DND-41 (cell line): ENCODE measurements around the gene CCDC66.
"Not testable (repeated sequence)": the region's sequence is repeated elsewhere in the genome, so short reads cannot be mapped to it uniquely, and the experiment has no call there.

Experiments
- ATAC-seq: fragments of 200-7000 bp; cut with Tn5 transposase; 3 replicates; pipeline ENCODE4 v1.9.1; 2021; ENCODE audit warnings: low read depth; ENCODE audit not compliant: insufficient read depth
- DNase-seq: peaks from one replicate; pipeline ENCODE4 v3.0.0-alpha.2; 2020
- H2AFZ ChIP-seq: 2 replicates; pipeline ENCODE4 v1.6.0; 2012; ENCODE audit warnings: low read depth, low read length
- H3K27ac ChIP-seq: 2 replicates; pipeline ENCODE4 v1.5.1; 2012; ENCODE audit warnings: low read length, inconsistent platforms
- H3K27me3 ChIP-seq: fragments of 200-600 bp; sonication (generic); 2 replicates; pipeline ENCODE4 v1.6.0; 2012; ENCODE audit warnings: low read length, mild to moderate bottlenecking, inconsistent platforms; ENCODE audit not compliant: insufficient read depth, poor library complexity
- H3K36me3 ChIP-seq: 2 replicates; pipeline ENCODE4 v1.5.1; 2012; ENCODE audit warnings: low read length, inconsistent platforms; ENCODE audit not compliant: insufficient read depth
- H3K4me1 ChIP-seq: 2 replicates; pipeline ENCODE4 v1.5.1; 2012; ENCODE audit warnings: mild to moderate bottlenecking, low read length; ENCODE audit not compliant: insufficient read depth
- H3K4me2 ChIP-seq: 2 replicates; pipeline ENCODE4 v1.6.0; 2012; ENCODE audit warnings: mild to moderate bottlenecking, moderate library complexity, low read length, inconsistent platforms; ENCODE audit not compliant: insufficient read depth
- H3K4me3 ChIP-seq, 2 experiments: fragments of 200-600 bp in 1 of 2; shearing (Covaris generic) in 1 of 2; 2 replicates each; pipeline ENCODE4 v1.5.1; 2012 to 2016; ENCODE audit warnings: inconsistent platforms in 2 of 2, low read length in 2 of 2, mild to moderate bottlenecking in 2 of 2, low read depth in 1 of 2, moderate library complexity in 1 of 2
- H3K79me2 ChIP-seq: 2 replicates; pipeline ENCODE4 v1.6.0; 2012; ENCODE audit warnings: low read length, inconsistent platforms; ENCODE audit not compliant: insufficient read depth
- H3K9ac ChIP-seq: 2 replicates; pipeline ENCODE4 v1.6.0; 2012; ENCODE audit warnings: low read depth, mild to moderate bottlenecking, inconsistent platforms, low read length, moderate library complexity
- H3K9me3 ChIP-seq: 2 replicates; pipeline ENCODE4 v1.5.1; 2012; ENCODE audit warnings: low read length, moderate library complexity, mild to moderate bottlenecking, inconsistent platforms; ENCODE audit not compliant: insufficient read depth, severe bottlenecking
- H4K20me1 ChIP-seq: 2 replicates; pipeline ENCODE4 v1.6.0; 2012; ENCODE audit warnings: low read length; ENCODE audit not compliant: insufficient read depth
- EZH2 ChIP-seq: IDR thresholded peaks from 3 replicates; pipeline ENCODE4 v1.6.1; 2012; ENCODE audit warnings: borderline replicate concordance, low read depth, mild to moderate bottlenecking, moderate library complexity, low read length, inconsistent platforms; ENCODE audit not compliant: severe bottlenecking
- TF ChIP-seq, protein P1 (sequence below): IDR thresholded peaks from 2 replicates; pipeline ENCODE4 v1.5.1; 2012; ENCODE audit warnings: borderline replicate concordance, low read length, moderate library complexity, mild to moderate bottlenecking; ENCODE audit not compliant: poor library complexity, severe bottlenecking; ENCODE audit errors: extremely low read depth

CCDC66 gene

GRCh38 chr3:56593455-56594158, 36.6 kb downstream of the CCDC66 start:
- ATAC-seq (peak; percentile 42; the same call in 1 of the 3 replicates), DNase-seq (no peak)
- no peak overlapping the region for H3K9ac ChIP-seq
- H3K9me3 ChIP-seq: no peaks in the 10 kb centered on the region
- no peak overlapping the region for H3K4me3 ChIP-seq
- H4K20me1 ChIP-seq: no peaks in the 10 kb centered on the region
- TF ChIP-seq EZH2: no peak
- TF ChIP-seq, protein P1, sequence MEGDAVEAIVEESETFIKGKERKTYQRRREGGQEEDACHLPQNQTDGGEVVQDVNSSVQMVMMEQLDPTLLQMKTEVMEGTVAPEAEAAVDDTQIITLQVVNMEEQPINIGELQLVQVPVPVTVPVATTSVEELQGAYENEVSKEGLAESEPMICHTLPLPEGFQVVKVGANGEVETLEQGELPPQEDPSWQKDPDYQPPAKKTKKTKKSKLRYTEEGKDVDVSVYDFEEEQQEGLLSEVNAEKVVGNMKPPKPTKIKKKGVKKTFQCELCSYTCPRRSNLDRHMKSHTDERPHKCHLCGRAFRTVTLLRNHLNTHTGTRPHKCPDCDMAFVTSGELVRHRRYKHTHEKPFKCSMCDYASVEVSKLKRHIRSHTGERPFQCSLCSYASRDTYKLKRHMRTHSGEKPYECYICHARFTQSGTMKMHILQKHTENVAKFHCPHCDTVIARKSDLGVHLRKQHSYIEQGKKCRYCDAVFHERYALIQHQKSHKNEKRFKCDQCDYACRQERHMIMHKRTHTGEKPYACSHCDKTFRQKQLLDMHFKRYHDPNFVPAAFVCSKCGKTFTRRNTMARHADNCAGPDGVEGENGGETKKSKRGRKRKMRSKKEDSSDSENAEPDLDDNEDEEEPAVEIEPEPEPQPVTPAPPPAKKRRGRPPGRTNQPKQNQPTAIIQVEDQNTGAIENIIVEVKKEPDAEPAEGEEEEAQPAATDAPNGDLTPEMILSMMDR: no peak
- 0 out of 2 replicates have a peak, but pooled peaks cover 6% of the 10 kb centered on the region for H3K36me3 ChIP-seq
- no peak overlapping the region for H3K4me2 ChIP-seq
- H3K79me2 ChIP-seq: no peaks in the 10 kb centered on the region
- H3K27ac ChIP-seq: no peak overlapping the region
- no peak overlapping the region for H2AFZ ChIP-seq
- no peaks in the 10 kb centered on the region for H3K4me1 ChIP-seq
- H3K27me3 ChIP-seq: no peaks in the 10 kb centered on the region

DNA sequence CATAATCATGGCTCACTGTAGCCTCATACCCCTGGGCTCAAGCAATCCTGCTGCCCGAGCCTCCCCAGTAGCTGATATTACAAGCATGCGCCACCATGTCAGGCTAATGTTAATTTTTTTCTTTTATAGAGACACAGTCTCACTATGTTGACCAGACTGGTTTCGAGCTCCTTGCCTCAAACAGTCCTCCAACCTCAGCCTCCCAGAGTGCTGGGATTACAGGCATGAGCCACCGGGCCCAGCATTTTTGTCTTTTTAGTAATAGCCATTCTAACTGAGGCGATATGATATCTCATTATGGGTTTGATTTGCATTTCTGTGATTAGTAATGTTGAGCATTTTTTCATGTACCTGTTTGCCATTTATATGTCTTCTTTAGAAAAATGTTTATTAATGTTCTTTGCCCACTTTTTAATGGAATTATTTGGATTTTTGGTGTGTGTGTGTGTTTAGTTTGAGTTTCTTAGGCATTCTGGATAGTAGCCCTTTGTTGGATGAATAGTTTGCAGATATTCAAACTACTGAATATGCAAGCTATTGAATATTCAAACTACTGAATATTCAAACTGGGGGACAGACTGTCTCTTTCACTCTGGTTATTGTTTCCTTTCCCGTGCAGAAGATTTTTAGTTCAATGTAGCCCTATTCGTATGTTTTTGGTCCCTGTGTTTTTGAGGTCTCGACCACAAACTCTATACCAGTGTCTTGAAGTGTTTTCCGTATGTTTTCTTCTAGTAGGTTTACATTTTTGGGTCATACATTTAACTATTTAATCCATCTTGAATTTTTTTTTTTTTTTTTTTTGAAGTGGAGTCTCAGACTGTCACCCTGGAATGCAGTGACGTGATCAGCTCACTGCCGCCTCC, 39.2 kb downstream of the CCDC66 start:
- H3K36me3 ChIP-seq: 0 out of 2 replicates have a peak, but pooled peaks cover 6% of the 10 kb centered on the region
- no peak for DNase-seq
- no peak for ATAC-seq
- H3K4me2 ChIP-seq: no peak overlapping the region
- no peak overlapping the region for H3K9ac ChIP-seq
- no peaks in the 10 kb centered on the region for H3K79me2 ChIP-seq
- no peaks in the 10 kb centered on the region for H3K4me1 ChIP-seq
- H3K9me3 ChIP-seq: no peaks in the 10 kb centered on the region
- H4K20me1 ChIP-seq: no peaks in the 10 kb centered on the region
- no peak overlapping the region for H2AFZ ChIP-seq
- H3K4me3 ChIP-seq: no peak overlapping the region
- H3K27me3 ChIP-seq: no peaks in the 10 kb centered on the region
- TF ChIP-seq, protein P1: no peak
- no peak for TF ChIP-seq EZH2
- H3K27ac ChIP-seq: no peak overlapping the region

- H2AFZ ChIP-seq, H3K9ac ChIP-seq, ATAC-seq, H4K20me1 ChIP-seq, H3K27me3 ChIP-seq, H3K4me1 ChIP-seq, H3K4me2 ChIP-seq, H3K4me3 ChIP-seq, H3K79me2 ChIP-seq, H3K27ac ChIP-seq, H3K9me3 ChIP-seq, DNase-seq: not testable (repeated sequence)
- peaks cover 16% of the 10 kb centered on the region for H3K36me3 ChIP-seq
Measured at GRCh38 chr3:56608479-56608878, 51.5 kb downstream of the CCDC66 start.
